SK-N-MC (cell line): ENCODE measurements around the gene TUT7.

Experiments
- EZH2 ChIP-seq: fragments of 200-600 bp; sonication (generic); IDR thresholded peaks from one replicate; pipeline ENCODE4 v1.6.1; 2017; ENCODE audit warnings: antibody characterized with exemption
- FOXP2 ChIP-seq: optimal IDR thresholded peaks from 2 replicates; pipeline ENCODE3; 2011; ENCODE audit warnings: mild to moderate bottlenecking, moderate library complexity; ENCODE audit not compliant: insufficient read depth; ENCODE audit errors: extremely low read length, control extremely low read depth
- POLR2AphosphoS5 ChIP-seq: IDR thresholded peaks from 2 replicates; pipeline ENCODE4 v1.6.1; 2012; ENCODE audit warnings: mild to moderate bottlenecking, low read depth, low read length, borderline replicate concordance

DNA sequence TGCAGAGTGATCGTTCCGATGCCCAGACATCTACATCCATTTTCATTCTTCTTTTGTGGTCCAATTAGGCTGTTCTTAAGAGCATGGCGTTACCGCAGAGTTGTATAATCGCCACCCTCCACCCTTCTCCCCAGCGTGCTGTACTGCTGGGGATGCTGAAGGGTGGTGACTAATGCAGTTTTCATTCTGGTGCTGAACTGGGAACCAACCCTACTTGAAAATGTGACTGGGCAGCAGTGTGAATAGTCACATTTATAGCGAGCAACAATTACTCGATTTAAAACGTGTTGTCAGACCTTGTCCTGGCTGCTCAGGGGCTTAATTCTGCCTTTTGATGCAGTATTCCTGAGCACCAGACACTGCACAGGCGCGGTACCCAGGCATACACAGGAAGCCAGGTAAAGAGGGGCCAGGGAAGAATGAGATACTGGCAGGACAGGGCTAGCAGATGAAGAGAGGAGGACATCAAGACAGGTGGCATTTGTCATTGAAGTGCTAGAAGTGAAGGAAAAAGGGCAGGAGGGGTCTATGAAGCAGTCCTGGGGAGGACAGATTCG, 71.2 kb downstream of the TUT7 start:
- TF ChIP-seq POLR2AphosphoS5 (no peak), EZH2 (no peak), FOXP2 (no peak)
